Left ventricle myocardium inferior (tissue), 1 donor: ENCODE measurements around the gene MTREX. TPM values are rescaled to one million over a fixed set of nuclear protein-coding genes. Genes with fewer than 3 reads are reported as not detected.

Source experiments
- DNase-seq: peaks from one replicate; pipeline ENCODE4 v3.0.0-alpha.2; 2020
- H3K27ac ChIP-seq: fragments of 200-600 bp; replicated peaks from 2 replicates; pipeline ENCODE4 v1.8.0; 2021
- H3K27me3 ChIP-seq: fragments of 200-600 bp; 2 replicates; pipeline ENCODE4 v1.8.0; 2021; ENCODE audit warnings: low read depth
- H3K36me3 ChIP-seq: fragments of 200-600 bp; 2 replicates; pipeline ENCODE4 v1.8.0; 2021
- H3K4me1 ChIP-seq: fragments of 200-600 bp; 2 replicates; pipeline ENCODE4 v1.8.0; 2021
- H3K4me3 ChIP-seq: fragments of 200-600 bp; 2 replicates; pipeline ENCODE4 v1.8.0; 2021; ENCODE audit warnings: mild to moderate bottlenecking, moderate library complexity
- H3K9me3 ChIP-seq: fragments of 200-600 bp; replicated peaks from 2 replicates; pipeline ENCODE4 v1.8.0; 2021
- CTCF ChIP-seq: fragments of 200-600 bp; IDR thresholded peaks from 2 replicates; pipeline ENCODE4 v1.8.0; 2021; ENCODE audit warnings: antibody characterized with exemption, mild to moderate bottlenecking, borderline replicate concordance
- intact Hi-C: fragments of 100-400 bp; cut with micrococcal nuclease; formaldehyde crosslinking; loops from one replicate; pipeline ENCODE4 v1.11.0; 2022
- total RNA-seq: library from RNA; stranded (reverse); fragmentation: NEBNext Ultra II Directional; extraction: Animal tissue kit (Norgen Biotek cat#: 25700); gene quantifications from one replicate; pipeline ENCODE4 v1.2.1, GENCODE V29; 2021
- donor health status: DM: no; HTN: yes; CAD: no; lungs with severe emphysema.

The MTREX gene
- total RNA-seq, 1 donor from 2014 or later, result 62.5 TPM

GRCh38 chr5:55325621-55326020 is 17.8 kb downstream of the MTREX start:
- no peak for TF ChIP-seq CTCF
- no peak overlapping the region for H3K4me3 ChIP-seq
- no peak for DNase-seq
- no peaks in the 10 kb centered on the region for H3K27me3 ChIP-seq
- H3K4me1 ChIP-seq, result peaks cover 31% of the 10 kb centered on the region
- intact Hi-C loops, result no loop called here
- peaks cover 46% of the 10 kb centered on the region for H3K36me3 ChIP-seq
- H3K27ac ChIP-seq, result no peak overlapping the region
- no peaks in the 10 kb centered on the region for H3K9me3 ChIP-seq

- Histone ChIP-seq H3K36me3 (peaks cover 50% of the 10 kb centered on the region), H3K27me3 (no peaks in the 10 kb centered on the region), H3K27ac (no peak overlapping the region), H3K4me3 (no peak overlapping the region), H3K4me1 (peaks cover 20% of the 10 kb centered on the region), H3K9me3 (no peaks in the 10 kb centered on the region)
- TF ChIP-seq CTCF, result no peak
- intact Hi-C loops, result no loop called here
- no peak for DNase-seq
Observed at GRCh38 chr5:55327281-55327680, 19.5 kb downstream of the MTREX start.

- H3K4me1 ChIP-seq, result peaks cover 9% of the 10 kb centered on the region
- intact Hi-C loops, result no loop called here
- no peaks in the 10 kb centered on the region for H3K27me3 ChIP-seq
- TF ChIP-seq CTCF, result no peak
- no peak overlapping the region for H3K27ac ChIP-seq
- no peak for DNase-seq
- H3K4me3 ChIP-seq, result no peak overlapping the region
- peaks cover 43% of the 10 kb centered on the region for H3K36me3 ChIP-seq
- H3K9me3 ChIP-seq, result no peaks in the 10 kb centered on the region
Observed at GRCh38 chr5:55331321-55331720, 23.5 kb downstream of the MTREX start.

- H3K36me3 ChIP-seq, result peaks cover 39% of the 10 kb centered on the region
Observed at GRCh38 chr5:55333017-55333416, 25.2 kb downstream of the MTREX start.

GRCh38 chr5:55333811-55334210 is 26.0 kb downstream of the MTREX start:
- H3K27ac ChIP-seq, result no peak overlapping the region
- peaks cover 32% of the 10 kb centered on the region for H3K36me3 ChIP-seq
- DNase-seq, result no peak
- peaks cover 6% of the 10 kb centered on the region for H3K4me1 ChIP-seq
- no peak for TF ChIP-seq CTCF
- no peaks in the 10 kb centered on the region for H3K27me3 ChIP-seq
- no peak overlapping the region for H3K4me3 ChIP-seq
- intact Hi-C loops, result no loop called here
- no peaks in the 10 kb centered on the region for H3K9me3 ChIP-seq

More at GRCh38 chr5:55333017-55333416, 25.2 kb downstream of the MTREX start:
- Histone ChIP-seq H3K4me3 (no peak overlapping the region), H3K4me1 (no peaks in the 10 kb centered on the region), H3K9me3 (no peaks in the 10 kb centered on the region), H3K27ac (no peak overlapping the region), H3K27me3 (no peaks in the 10 kb centered on the region)
- intact Hi-C loops, result no loop called here
- no peak for DNase-seq
- no peak for TF ChIP-seq CTCF
